ENCODE measurements around the gene TMUB1. TPM values are rescaled to one million over a fixed set of nuclear protein-coding genes. Genes with fewer than 3 reads are reported as not detected.

The TMUB1 gene
- total RNA-seq, 1 donor from 2014 or later, result 33.9 TPM

GRCh38 chr7:151078233-151079040 is 4.9 kb downstream of the TMUB1 start:
- DNase-seq, result peak; percentile 42
- intact Hi-C loops (cut with DNase I), result no loop called here
- no peak for ATAC-seq (ENCODE audit: poor library complexity)

- intact Hi-C loops (cut with DNase I), result no loop called here
- ATAC-seq (ENCODE audit: poor library complexity) (no peak), DNase-seq (peak; percentile 36)
Measured at GRCh38 chr7:151077705-151078232, 5.5 kb downstream of the TMUB1 start.

GRCh38 chr7:151076863-151077704 is 6.2 kb downstream of the TMUB1 start:
- intact Hi-C loops (cut with DNase I), result no loop called here
- no peak for DNase-seq
- ATAC-seq (ENCODE audit: poor library complexity), result no peak

- ATAC-seq (ENCODE audit: poor library complexity) (no peak), DNase-seq (no peak)
- intact Hi-C loops (cut with DNase I), result no loop called here
Measured at GRCh38 chr7:151075978-151076426, 7.3 kb downstream of the TMUB1 start.

- intact Hi-C loops (cut with DNase I), result no loop called here
- DNase-seq (no peak), ATAC-seq (ENCODE audit: poor library complexity) (no peak)
Measured at GRCh38 chr7:151075662-151075971, 7.7 kb downstream of the TMUB1 start.

GRCh38 chr7:151074817-151075661 is 8.3 kb downstream of the TMUB1 start:
- ATAC-seq (ENCODE audit: poor library complexity), result no peak
- no peak for DNase-seq
- intact Hi-C loops (cut with DNase I), result no loop called here

GRCh38 chr7:151073990-151074389 is 9.3 kb downstream of the TMUB1 start:
- DNase-seq (no peak), ATAC-seq (ENCODE audit: poor library complexity) (no peak)
- intact Hi-C loops (cut with DNase I), result no loop called here

GRCh38 chr7:151071032-151071866 is 12.0 kb downstream of the TMUB1 start:
- ATAC-seq (ENCODE audit: poor library complexity) (no peak), DNase-seq (no peak)
- intact Hi-C loops (cut with DNase I), result no loop called here

- DNase-seq (no peak), ATAC-seq (ENCODE audit: poor library complexity) (no peak)
- intact Hi-C loops (cut with DNase I), result no loop called here
Measured at GRCh38 chr7:151070574-151070960, 12.7 kb downstream of the TMUB1 start.

- DNase-seq (no peak), ATAC-seq (ENCODE audit: poor library complexity) (no peak)
- intact Hi-C loops (cut with DNase I), result no loop called here
Measured at GRCh38 chr7:151069841-151070573, 13.3 kb downstream of the TMUB1 start.

GRCh38 chr7:151068069-151068773 is 15.1 kb downstream of the TMUB1 start:
- intact Hi-C loops (cut with DNase I), result no loop called here
- DNase-seq, result no peak
- ATAC-seq (ENCODE audit: poor library complexity), result no peak

GRCh38 chr7:151066273-151066974 is 16.9 kb downstream of the TMUB1 start:
- ATAC-seq (ENCODE audit: poor library complexity) (no peak), DNase-seq (no peak)
- intact Hi-C loops (cut with DNase I), result no loop called here

GRCh38 chr7:151065516-151065915 is 17.8 kb downstream of the TMUB1 start:
- no peak for DNase-seq
- intact Hi-C loops (cut with DNase I), result no loop called here
- no peak for ATAC-seq (ENCODE audit: poor library complexity)

- no peak for DNase-seq
- intact Hi-C loops (cut with DNase I), result no loop called here
- ATAC-seq (ENCODE audit: poor library complexity), result no peak
Measured at GRCh38 chr7:151064993-151065392, 18.3 kb downstream of the TMUB1 start.

- intact Hi-C loops (cut with DNase I), result no loop called here
- ATAC-seq (ENCODE audit: poor library complexity) (no peak), DNase-seq (no peak)
Measured at GRCh38 chr7:151064454-151064853, 18.8 kb downstream of the TMUB1 start.

GRCh38 chr7:151063212-151063561 is 20.1 kb downstream of the TMUB1 start:
- intact Hi-C loops (cut with DNase I), result no loop called here
- DNase-seq (peak; percentile 58), ATAC-seq (ENCODE audit: poor library complexity) (no peak)

Data from Right ventricle myocardium superior (tissue), 1 donor.